ENCODE data around the gene ARHGAP35.

DNA sequence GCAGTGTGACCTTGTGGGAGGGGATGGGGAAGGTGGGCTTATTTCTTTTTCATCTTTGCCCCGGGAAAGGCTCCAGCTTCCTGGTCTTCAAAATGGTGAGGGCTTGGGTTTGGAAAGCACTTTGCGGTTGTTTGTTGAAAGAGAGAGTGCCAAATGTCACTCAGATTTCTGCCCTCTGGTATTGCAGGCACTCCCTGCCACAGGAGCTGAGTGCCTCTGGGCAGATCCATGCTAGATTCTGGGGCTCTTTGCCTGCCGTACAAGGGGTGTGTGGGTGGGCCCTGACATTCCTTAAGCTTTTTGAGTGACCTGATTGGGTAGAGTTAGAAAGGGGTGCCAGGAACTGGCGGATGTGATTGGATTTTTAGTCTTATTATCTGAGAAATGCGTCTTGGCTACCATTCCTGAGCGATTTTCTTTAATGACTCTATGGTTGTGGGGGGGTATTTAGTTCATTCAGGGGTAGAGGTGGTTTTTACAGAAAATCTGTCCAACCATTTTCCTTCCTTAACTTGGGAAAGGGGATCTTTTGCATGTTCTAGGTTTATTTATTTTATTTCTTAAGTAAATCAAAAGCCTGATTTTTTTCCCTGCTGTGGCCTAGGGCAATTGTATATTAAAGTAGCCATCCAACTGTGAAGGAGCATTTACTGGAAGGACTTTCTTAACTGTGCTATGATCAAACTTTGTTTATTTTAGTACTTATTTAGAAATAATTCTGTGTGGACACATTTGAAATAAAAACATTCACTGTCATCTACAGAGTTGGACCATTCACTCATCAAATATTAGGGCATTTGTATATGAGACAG is 3.2 kb downstream of the ARHGAP35 start:
- no peak for TF ChIP-seq REST (IDR thresholded peaks at IDR 0.05; ENCODE audit: unreplicated experiment)
- TF ChIP-seq, protein P1, sequence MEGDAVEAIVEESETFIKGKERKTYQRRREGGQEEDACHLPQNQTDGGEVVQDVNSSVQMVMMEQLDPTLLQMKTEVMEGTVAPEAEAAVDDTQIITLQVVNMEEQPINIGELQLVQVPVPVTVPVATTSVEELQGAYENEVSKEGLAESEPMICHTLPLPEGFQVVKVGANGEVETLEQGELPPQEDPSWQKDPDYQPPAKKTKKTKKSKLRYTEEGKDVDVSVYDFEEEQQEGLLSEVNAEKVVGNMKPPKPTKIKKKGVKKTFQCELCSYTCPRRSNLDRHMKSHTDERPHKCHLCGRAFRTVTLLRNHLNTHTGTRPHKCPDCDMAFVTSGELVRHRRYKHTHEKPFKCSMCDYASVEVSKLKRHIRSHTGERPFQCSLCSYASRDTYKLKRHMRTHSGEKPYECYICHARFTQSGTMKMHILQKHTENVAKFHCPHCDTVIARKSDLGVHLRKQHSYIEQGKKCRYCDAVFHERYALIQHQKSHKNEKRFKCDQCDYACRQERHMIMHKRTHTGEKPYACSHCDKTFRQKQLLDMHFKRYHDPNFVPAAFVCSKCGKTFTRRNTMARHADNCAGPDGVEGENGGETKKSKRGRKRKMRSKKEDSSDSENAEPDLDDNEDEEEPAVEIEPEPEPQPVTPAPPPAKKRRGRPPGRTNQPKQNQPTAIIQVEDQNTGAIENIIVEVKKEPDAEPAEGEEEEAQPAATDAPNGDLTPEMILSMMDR (conservative IDR thresholded peaks at IDR 0.05; ENCODE audit: low read depth in 2 of 2), result no peak
- no peak for TF ChIP-seq EZH2 (IDR thresholded peaks at IDR 0.05; ENCODE audit: low read depth, unreplicated experiment)
- TF ChIP-seq EZH2phosphoT487 (IDR thresholded peaks at IDR 0.05; ENCODE audit: unreplicated experiment), result no peak
- no peak for TF ChIP-seq ZNF114 (CRISPR knock-in tag; IDR thresholded peaks at IDR 0.05)
- TF ChIP-seq POLR2AphosphoS5 (IDR thresholded peaks at IDR 0.05; ENCODE audit: low read depth), result 0 out of 2 replicates have a peak, but pooled peaks have one; percentile 27
- no peak for TF ChIP-seq CREB1 (CRISPR knock-in tag; IDR thresholded peaks at IDR 0.05; ENCODE audit: low read depth)
- no peak for TF ChIP-seq ZNF331 (CRISPR knock-in tag; IDR thresholded peaks at IDR 0.05; ENCODE audit: low read depth)
